IPS-18c (cell line): ENCODE measurements around the gene MRTFA.
"Not testable (repeated sequence)": the region's sequence is repeated elsewhere in the genome, so short reads cannot be mapped to it uniquely, and the experiment has no call there.

Experiments used
- H3K4me3 ChIP-seq: 2 replicates; pipeline ENCODE4 v1.7.0; 2013; ENCODE audit warnings: low read depth, mild to moderate bottlenecking, low read length, moderate library complexity; ENCODE audit not compliant: insufficient read depth
- H3K9me3 ChIP-seq: one replicate; pipeline ENCODE4 v1.6.1; 2013; ENCODE audit warnings: mild to moderate bottlenecking, low read length, moderate library complexity; ENCODE audit not compliant: control insufficient read depth, insufficient read depth

Gene MRTFA

GRCh38 chr22:40592352-40593113 is 44.0 kb downstream of the MRTFA start:
- H3K4me3 ChIP-seq: no peak overlapping the region

GRCh38 chr22:40588726-40589125 is 47.8 kb downstream of the MRTFA start:
- H3K4me3 ChIP-seq: no peak overlapping the region
- no peaks in the 10 kb centered on the region for H3K9me3 ChIP-seq

More at GRCh38 chr22:40592352-40593113, 44.0 kb downstream of the MRTFA start:
- H3K9me3 ChIP-seq: no peaks in the 10 kb centered on the region

- no peaks in the 10 kb centered on the region for H3K9me3 ChIP-seq
Measured at GRCh38 chr22:40586781-40587180, 49.7 kb downstream of the MRTFA start.

GRCh38 chr22:40585310-40585751 is 51.2 kb downstream of the MRTFA start:
- Histone ChIP-seq H3K9me3 (no peaks in the 10 kb centered on the region), H3K4me3 (no peak overlapping the region)

More at GRCh38 chr22:40586781-40587180, 49.7 kb downstream of the MRTFA start:
- H3K4me3 ChIP-seq: no peak overlapping the region

GRCh38 chr22:40584766-40585165 is 51.8 kb downstream of the MRTFA start:
- not testable (repeated sequence) for H3K9me3 ChIP-seq, H3K4me3 ChIP-seq

GRCh38 chr22:40583053-40583741 is 53.3 kb downstream of the MRTFA start:
- Histone ChIP-seq H3K9me3 (no peaks in the 10 kb centered on the region), H3K4me3 (no peak overlapping the region)

GRCh38 chr22:40582063-40582462 is 54.5 kb downstream of the MRTFA start:
- H3K9me3 ChIP-seq: no peaks in the 10 kb centered on the region
- no peak overlapping the region for H3K4me3 ChIP-seq

- Histone ChIP-seq H3K9me3 (no peaks in the 10 kb centered on the region), H3K4me3 (no peak overlapping the region)
Measured at GRCh38 chr22:40580631-40581030, 55.9 kb downstream of the MRTFA start.

GRCh38 chr22:40578171-40578570 is 58.3 kb downstream of the MRTFA start:
- no peaks in the 10 kb centered on the region for H3K9me3 ChIP-seq
- H3K4me3 ChIP-seq: no peak overlapping the region

GRCh38 chr22:40572976-40573375 is 63.5 kb downstream of the MRTFA start:
- peaks cover 8% of the 10 kb centered on the region for H3K9me3 ChIP-seq
- no peak overlapping the region for H3K4me3 ChIP-seq

- peaks cover 8% of the 10 kb centered on the region for H3K9me3 ChIP-seq
- no peak overlapping the region for H3K4me3 ChIP-seq
Measured at GRCh38 chr22:40571887-40572286, 64.6 kb downstream of the MRTFA start.

GRCh38 chr22:40567626-40568328 is 68.7 kb downstream of the MRTFA start:
- Histone ChIP-seq H3K9me3 (peaks cover 8% of the 10 kb centered on the region), H3K4me3 (no peak overlapping the region)

- Histone ChIP-seq H3K4me3 (no peak overlapping the region), H3K9me3 (peaks cover 7% of the 10 kb centered on the region)
Measured at GRCh38 chr22:40567106-40567505, 69.4 kb downstream of the MRTFA start.

- Histone ChIP-seq H3K4me3 (no peak overlapping the region), H3K9me3 (no peaks in the 10 kb centered on the region)
Measured at GRCh38 chr22:40560994-40561515, 75.5 kb downstream of the MRTFA start.

- no peak overlapping the region for H3K4me3 ChIP-seq
- no peaks in the 10 kb centered on the region for H3K9me3 ChIP-seq
Measured at GRCh38 chr22:40560551-40560950, 76.0 kb downstream of the MRTFA start.

GRCh38 chr22:40557972-40558371 is 78.5 kb downstream of the MRTFA start:
- no peak overlapping the region for H3K4me3 ChIP-seq

GRCh38 chr22:40556641-40557040 is 79.9 kb downstream of the MRTFA start:
- Histone ChIP-seq H3K4me3 (no peak overlapping the region), H3K9me3 (no peaks in the 10 kb centered on the region)

More at GRCh38 chr22:40557972-40558371, 78.5 kb downstream of the MRTFA start:
- no peaks in the 10 kb centered on the region for H3K9me3 ChIP-seq
